Measurements from ENCODE around the gene BCAR1.

DNA sequence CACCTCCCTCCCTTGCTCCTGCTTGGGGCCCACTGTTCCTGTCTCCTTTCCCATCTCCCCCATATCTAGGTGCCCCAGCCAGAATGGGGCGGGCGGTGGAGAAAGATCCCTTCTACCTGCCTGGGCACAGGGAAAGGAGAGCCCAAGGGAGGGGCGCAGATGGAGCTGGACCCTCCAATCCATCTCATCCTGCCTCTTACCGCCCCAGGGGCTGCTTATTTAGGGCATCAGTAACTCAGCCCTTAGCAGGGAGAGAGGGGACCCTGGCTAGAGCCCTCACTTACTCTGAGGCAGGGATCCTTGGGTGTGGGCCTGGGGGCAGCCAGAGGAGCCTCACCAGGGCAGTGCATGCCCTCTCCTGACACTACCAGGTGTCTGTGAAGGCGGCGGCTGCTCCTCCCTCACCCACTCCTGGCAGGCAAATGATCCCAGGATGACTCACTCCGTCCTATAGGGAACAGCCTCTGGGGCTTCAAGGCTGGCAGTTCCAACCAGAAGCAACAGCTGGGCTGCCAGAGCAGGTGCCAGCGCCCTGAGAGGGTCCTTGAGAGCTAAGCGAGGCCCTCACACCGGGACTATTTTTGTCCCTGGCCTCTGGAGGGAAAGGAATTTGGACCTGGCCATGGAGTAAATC is 16.3 kb upstream of the BCAR1 start:
- TF ChIP-seq POLR2A (IDR thresholded peaks at IDR 0.05; ENCODE audit: low read length) (no peak), EP300 (IDR thresholded peaks at IDR 0.05) (no peak), CTCF (IDR thresholded peaks at IDR 0.05) (no peak), MAZ (IDR thresholded peaks at IDR 0.05; ENCODE audit: borderline replicate concordance, low read depth, low read length) (no peak), REST (IDR thresholded peaks at IDR 0.05) (no peak), FOSB (CRISPR knock-in tag; IDR thresholded peaks at IDR 0.05) (no peak), SMC3 (IDR thresholded peaks at IDR 0.05) (no peak), CEBPB (IDR thresholded peaks at IDR 0.05) (no peak)
- TF ChIP-seq, protein P1, sequence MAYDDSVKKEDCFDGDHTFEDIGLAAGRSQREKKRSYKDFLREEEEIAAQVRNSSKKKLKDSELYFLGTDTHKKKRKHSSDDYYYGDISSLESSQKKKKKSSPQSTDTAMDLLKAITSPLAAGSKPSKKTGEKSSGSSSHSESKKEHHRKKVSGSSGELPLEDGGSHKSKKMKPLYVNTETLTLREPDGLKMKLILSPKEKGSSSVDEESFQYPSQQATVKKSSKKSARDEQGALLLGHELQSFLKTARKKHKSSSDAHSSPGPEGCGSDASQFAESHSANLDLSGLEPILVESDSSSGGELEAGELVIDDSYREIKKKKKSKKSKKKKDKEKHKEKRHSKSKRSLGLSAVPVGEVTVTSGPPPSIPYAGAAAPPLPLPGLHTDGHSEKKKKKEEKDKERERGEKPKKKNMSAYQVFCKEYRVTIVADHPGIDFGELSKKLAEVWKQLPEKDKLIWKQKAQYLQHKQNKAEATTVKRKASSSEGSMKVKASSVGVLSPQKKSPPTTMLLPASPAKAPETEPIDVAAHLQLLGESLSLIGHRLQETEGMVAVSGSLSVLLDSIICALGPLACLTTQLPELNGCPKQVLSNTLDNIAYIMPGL (CRISPR knock-in tag; IDR thresholded peaks at IDR 0.05; ENCODE audit: borderline replicate concordance): no peak
- TF ChIP-seq, protein P2, sequence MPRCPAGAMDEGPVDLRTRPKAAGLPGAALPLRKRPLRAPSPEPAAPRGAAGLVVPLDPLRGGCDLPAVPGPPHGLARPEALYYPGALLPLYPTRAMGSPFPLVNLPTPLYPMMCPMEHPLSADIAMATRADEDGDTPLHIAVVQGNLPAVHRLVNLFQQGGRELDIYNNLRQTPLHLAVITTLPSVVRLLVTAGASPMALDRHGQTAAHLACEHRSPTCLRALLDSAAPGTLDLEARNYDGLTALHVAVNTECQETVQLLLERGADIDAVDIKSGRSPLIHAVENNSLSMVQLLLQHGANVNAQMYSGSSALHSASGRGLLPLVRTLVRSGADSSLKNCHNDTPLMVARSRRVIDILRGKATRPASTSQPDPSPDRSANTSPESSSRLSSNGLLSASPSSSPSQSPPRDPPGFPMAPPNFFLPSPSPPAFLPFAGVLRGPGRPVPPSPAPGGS (IDR thresholded peaks at IDR 0.05): no peak
